Measurements from ENCODE around the gene TOP3B.

DNA sequence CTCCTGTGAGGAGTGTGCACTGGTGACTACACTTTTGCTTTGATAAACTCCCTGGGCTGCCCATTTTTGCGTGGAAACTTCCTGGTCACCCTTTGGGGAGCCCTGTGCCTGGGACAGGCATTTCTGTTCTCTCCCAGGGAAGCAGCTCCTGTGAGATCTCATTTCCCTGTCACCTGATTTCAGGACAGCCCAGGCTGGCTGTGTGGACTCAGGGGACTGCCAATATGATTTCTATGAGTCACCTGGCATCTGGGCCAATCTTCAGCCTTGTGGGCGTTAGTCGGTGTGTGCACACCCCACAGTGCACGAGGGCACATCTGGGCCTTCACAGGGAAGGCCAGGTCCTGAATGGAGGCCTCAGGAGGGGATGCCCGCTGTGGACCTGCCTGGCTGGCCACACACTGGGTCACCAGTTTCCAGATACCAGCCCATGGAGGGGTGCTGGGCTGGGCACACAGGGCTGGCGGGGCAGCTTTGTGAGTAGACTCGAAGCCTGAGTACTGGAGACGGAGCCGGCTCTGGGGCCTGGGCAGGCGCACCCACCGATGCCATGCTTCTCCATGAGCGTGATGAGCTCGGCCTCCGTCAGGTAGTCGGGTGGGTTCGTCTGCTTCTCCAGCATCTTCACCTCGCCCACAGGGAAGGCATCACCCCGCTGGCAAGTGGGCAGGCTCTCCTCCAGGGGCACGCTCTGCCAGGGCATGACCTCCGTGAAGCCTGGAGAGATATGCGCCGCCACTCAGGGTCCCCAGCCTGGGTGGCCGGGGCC, 20.5 kb downstream of the TOP3B start:
- TF ChIP-seq, protein P1, sequence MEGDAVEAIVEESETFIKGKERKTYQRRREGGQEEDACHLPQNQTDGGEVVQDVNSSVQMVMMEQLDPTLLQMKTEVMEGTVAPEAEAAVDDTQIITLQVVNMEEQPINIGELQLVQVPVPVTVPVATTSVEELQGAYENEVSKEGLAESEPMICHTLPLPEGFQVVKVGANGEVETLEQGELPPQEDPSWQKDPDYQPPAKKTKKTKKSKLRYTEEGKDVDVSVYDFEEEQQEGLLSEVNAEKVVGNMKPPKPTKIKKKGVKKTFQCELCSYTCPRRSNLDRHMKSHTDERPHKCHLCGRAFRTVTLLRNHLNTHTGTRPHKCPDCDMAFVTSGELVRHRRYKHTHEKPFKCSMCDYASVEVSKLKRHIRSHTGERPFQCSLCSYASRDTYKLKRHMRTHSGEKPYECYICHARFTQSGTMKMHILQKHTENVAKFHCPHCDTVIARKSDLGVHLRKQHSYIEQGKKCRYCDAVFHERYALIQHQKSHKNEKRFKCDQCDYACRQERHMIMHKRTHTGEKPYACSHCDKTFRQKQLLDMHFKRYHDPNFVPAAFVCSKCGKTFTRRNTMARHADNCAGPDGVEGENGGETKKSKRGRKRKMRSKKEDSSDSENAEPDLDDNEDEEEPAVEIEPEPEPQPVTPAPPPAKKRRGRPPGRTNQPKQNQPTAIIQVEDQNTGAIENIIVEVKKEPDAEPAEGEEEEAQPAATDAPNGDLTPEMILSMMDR (IDR thresholded peaks at IDR 0.05; ENCODE audit: low read length): no peak
- TF ChIP-seq EZH2 (optimal IDR thresholded peaks at IDR 0.05; ENCODE audit: low read depth, low read length): no peak
- no peak for TF ChIP-seq EZH2phosphoT487 (IDR thresholded peaks at IDR 0.05; ENCODE audit: low read length)
